Transverse colon (tissue), 4 donors: ENCODE measurements around the gene PRAMEF20.
"Not testable (repeated sequence)": the region's sequence is repeated elsewhere in the genome, so short reads cannot be mapped to it uniquely, and the experiment has no call there.

Experiments used
- CTCF ChIP-seq, 5 experiments: fragments of 200-600 bp in 3 of 5; fragments of 450-650 bp in 2 of 5; sonication (generic) in 3 of 5; IDR thresholded peaks; 1 replicate in 2 of 5; 2 replicates in 3 of 5; pipeline ENCODE4 v1.5.1; 2016 to 2017; ENCODE audit warnings: antibody characterized with exemption in 5 of 5, inconsistent platforms in 3 of 5, mild to moderate bottlenecking in 2 of 5, moderate library complexity in 1 of 5
- POLR2AphosphoS5 ChIP-seq, 3 donors: sonication (generic); formaldehyde crosslinking; IDR thresholded peaks; one replicate each; pipeline ENCODE4 v1.6.1; 2016; ENCODE audit warnings: antibody characterized with exemption in 3 of 3

DNA sequence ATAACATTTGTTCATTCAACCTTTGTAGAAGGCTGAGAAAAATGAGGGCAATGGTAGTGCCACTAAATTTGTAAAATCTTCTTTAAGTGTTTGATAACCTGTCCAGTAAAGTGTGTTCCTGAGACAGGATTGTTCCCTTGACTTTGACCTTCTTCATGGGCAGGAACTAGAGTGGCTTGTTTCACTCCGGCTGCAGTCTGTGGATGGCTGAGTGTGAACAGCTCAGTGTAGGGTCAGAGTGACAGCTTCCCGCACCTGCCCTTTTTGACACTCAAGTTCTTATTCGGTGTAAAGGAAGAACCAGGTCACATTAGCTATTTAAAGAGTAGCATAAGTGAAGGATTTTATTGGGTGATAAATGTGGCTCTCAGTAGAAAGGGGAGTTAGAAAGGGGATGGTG lies 29.9 kb upstream of the PRAMEF20 start:
- TF ChIP-seq CTCF, POLR2AphosphoS5 (IDR thresholded peaks at IDR 0.05): not testable (repeated sequence)
